WTC11 (cell line): ENCODE data around the gene LYST. TPM values are rescaled to one million over a fixed set of nuclear protein-coding genes. Genes with fewer than 3 reads are reported as not detected.
"Not testable (repeated sequence)": the region's sequence is repeated elsewhere in the genome, so short reads cannot be mapped to it uniquely, and the experiment has no call there.

Source experiments
- ATAC-seq: fragments of 200-7000 bp; cut with Tn5 transposase; 2 replicates; pipeline ENCODE4 v1.10.0; 2021; ENCODE audit warnings: mild to moderate bottlenecking, moderate library complexity
- CTCF ChIA-PET: fragments of 300-600 bp; sonication (Branson Sonifier 250); formaldehyde crosslinking; loops from one replicate; lab custom pipeline; 2021; ENCODE audit warnings: antibody characterized with exemption; lab: Charles Lee
- POLR2A ChIA-PET: fragments of 350-600 bp; sonication (Branson Sonifier 250); formaldehyde crosslinking; loops from one replicate; lab custom pipeline; 2021; ENCODE audit warnings: antibody characterized with exemption; lab: Charles Lee
- DNase-seq: peaks from one replicate; pipeline ENCODE4 v3.0.0; 2021; ENCODE audit warnings: low spot score
- H3K27ac Mint-ChIP-seq: 2 replicates; pipeline ENCODE4 v1.8.0; 2021; ENCODE audit warnings: mixed read lengths
- H3K27me3 Mint-ChIP-seq: 2 replicates; pipeline ENCODE4 v1.8.0; 2021; ENCODE audit warnings: low read depth, mild to moderate bottlenecking, moderate library complexity, mixed read lengths
- H3K36me3 Mint-ChIP-seq: 2 replicates; pipeline ENCODE4 v1.8.0; 2021; ENCODE audit warnings: mixed read lengths
- H3K4me1 Mint-ChIP-seq: 2 replicates; pipeline ENCODE4 v1.8.0; 2022; ENCODE audit warnings: mixed read lengths
- H3K4me3 Mint-ChIP-seq: 2 replicates; pipeline ENCODE4 v1.8.0; 2021; ENCODE audit warnings: mild to moderate bottlenecking, moderate library complexity, mixed read lengths
- H3K9me3 Mint-ChIP-seq: 2 replicates; pipeline ENCODE4 v1.8.0; 2021; ENCODE audit warnings: mixed read lengths
- ARID4B ChIP-seq: sonication (generic); formaldehyde crosslinking; IDR thresholded peaks from 2 replicates; pipeline ENCODE4 v1.8.0; 2023; ENCODE audit warnings: missing genetic modification reagents, mild to moderate bottlenecking, borderline replicate concordance
- E2F1 ChIP-seq: sonication (generic); formaldehyde crosslinking; IDR thresholded peaks from 2 replicates; pipeline ENCODE4 v1.8.0; 2022; ENCODE audit warnings: mild to moderate bottlenecking, missing genetic modification reagents
- E2F4 ChIP-seq: sonication (generic); formaldehyde crosslinking; IDR thresholded peaks from 2 replicates; pipeline ENCODE4 v1.8.1; 2022; ENCODE audit warnings: low read depth, mild to moderate bottlenecking, moderate library complexity, missing genetic modification reagents, borderline replicate concordance
- E2F5 ChIP-seq: sonication (generic); formaldehyde crosslinking; IDR thresholded peaks from 2 replicates; pipeline ENCODE4 v1.8.1; 2022; ENCODE audit warnings: mild to moderate bottlenecking, moderate library complexity, missing genetic modification reagents
- ETV6 ChIP-seq: sonication (generic); formaldehyde crosslinking; IDR thresholded peaks from 2 replicates; pipeline ENCODE4 v1.8.1; 2022; ENCODE audit warnings: mild to moderate bottlenecking, missing genetic modification reagents
- GTF2I ChIP-seq: fragments of 250-450 bp; sonication (Bioruptor Pico); conservative IDR thresholded peaks from 2 replicates; pipeline ENCODE4 v1.4.0; 2021; ENCODE audit warnings: mild to moderate bottlenecking
- JAZF1 ChIP-seq: fragments of 250-450 bp; sonication (Bioruptor Pico); IDR thresholded peaks from 2 replicates; pipeline ENCODE4 v1.9.0; 2021; ENCODE audit warnings: moderate library complexity, mild to moderate bottlenecking, inconsistent platforms
- NR2C2 ChIP-seq: sonication (generic); formaldehyde crosslinking; IDR thresholded peaks from 2 replicates; pipeline ENCODE4 v1.8.0; 2022; ENCODE audit warnings: mild to moderate bottlenecking, missing genetic modification reagents
- OVOL2 ChIP-seq: fragments of 250-450 bp; sonication (Bioruptor Pico); IDR thresholded peaks from 2 replicates; pipeline ENCODE4 v1.9.0; 2021; ENCODE audit warnings: mild to moderate bottlenecking, borderline replicate concordance
- TEAD1 ChIP-seq: sonication (generic); formaldehyde crosslinking; IDR thresholded peaks from 2 replicates; pipeline ENCODE4 v1.8.0; 2022; ENCODE audit warnings: mild to moderate bottlenecking, missing genetic modification reagents
- USF2 ChIP-seq: sonication (generic); formaldehyde crosslinking; IDR thresholded peaks from 2 replicates; pipeline ENCODE4 v1.8.1; 2023; ENCODE audit warnings: mild to moderate bottlenecking, missing genetic modification reagents, moderate library complexity
- ZBTB43 ChIP-seq: sonication (generic); formaldehyde crosslinking; IDR thresholded peaks from 2 replicates; pipeline ENCODE4 v1.8.1; 2023; ENCODE audit warnings: mild to moderate bottlenecking, missing genetic modification reagents
- ZNF121 ChIP-seq: sonication (generic); formaldehyde crosslinking; IDR thresholded peaks from 2 replicates; pipeline ENCODE4 v1.8.0; 2023; ENCODE audit warnings: missing genetic modification reagents
- ZNF138 ChIP-seq: sonication (generic); formaldehyde crosslinking; conservative IDR thresholded peaks from 2 replicates; pipeline ENCODE4 v1.8.1; 2022; ENCODE audit warnings: mild to moderate bottlenecking, moderate library complexity, missing genetic modification reagents
- ZNF232 ChIP-seq: sonication (generic); formaldehyde crosslinking; IDR thresholded peaks from 2 replicates; pipeline ENCODE4 v1.8.0; 2022; ENCODE audit warnings: mild to moderate bottlenecking, missing genetic modification reagents
- ZNF281 ChIP-seq: sonication (generic); formaldehyde crosslinking; IDR thresholded peaks from 2 replicates; pipeline ENCODE4 v1.8.0; 2023; ENCODE audit warnings: mild to moderate bottlenecking, missing genetic modification reagents
- ZNF396 ChIP-seq: fragments of 250-450 bp; sonication (Bioruptor Pico); IDR thresholded peaks from 2 replicates; pipeline ENCODE4 v1.8.0; 2021; ENCODE audit warnings: mild to moderate bottlenecking, moderate library complexity, borderline replicate concordance
- total RNA-seq: library from RNA; stranded (reverse); gene quantifications from 3 replicates; pipeline ENCODE4 v1.2.3, GENCODE V29; 2021

The LYST gene
- total RNA-seq, 1 experiment from 2014 or later, result 0.59 TPM

GRCh38 chr1:235639226-235640205 lies 227.2 kb downstream of the LYST start:
- Mint-ChIP-seq H3K9me3 (no peaks in the 10 kb centered on the region), H3K4me3 (no peak overlapping the region), H3K27ac (0 out of 2 replicates have a peak overlapping the region, but pooled peaks have one; percentile 44), H3K27me3 (no peaks in the 10 kb centered on the region), H3K36me3 (no peaks in the 10 kb centered on the region), H3K4me1 (peaks cover 42% of the 10 kb centered on the region)
- TF ChIP-seq ZBTB43 (no peak), ZNF396 (CRISPR knock-in tag) (no peak), ZNF281 (no peak), E2F4 (CRISPR knock-in tag) (no peak), OVOL2 (no peak), ETV6 (CRISPR knock-in tag) (no peak), USF2 (no peak), E2F1 (CRISPR knock-in tag) (no peak)
- no peak for DNase-seq
- ATAC-seq, result no peak
- POLR2A ChIA-PET, result no interaction called here
- CTCF ChIA-PET, result no interaction called here

GRCh38 chr1:235638612-235639011 lies 228.1 kb downstream of the LYST start:
- H3K27me3 Mint-ChIP-seq, H3K36me3 Mint-ChIP-seq, H3K9me3 Mint-ChIP-seq, H3K4me3 Mint-ChIP-seq, H3K27ac Mint-ChIP-seq, ATAC-seq, DNase-seq, POLR2A ChIA-PET, CTCF ChIA-PET: not testable (repeated sequence)
- H3K4me1 Mint-ChIP-seq, result peaks cover 33% of the 10 kb centered on the region

- Mint-ChIP-seq H3K9me3 (no peaks in the 10 kb centered on the region), H3K27ac (no peak overlapping the region), H3K27me3 (no peaks in the 10 kb centered on the region), H3K4me3 (no peak overlapping the region), H3K36me3 (no peaks in the 10 kb centered on the region), H3K4me1 (peaks cover 29% of the 10 kb centered on the region)
- ChIA-PET CTCF (interaction anchor here (0.7 to 1.1 kb wide), 2 partner anchors 37 kb away, joined by 3 to 4 read pairs; no protein-coding TSS in a partner anchor), POLR2A (no interaction called here)
- ATAC-seq, result no peak
- DNase-seq, result no peak
- TF ChIP-seq ZNF121 (CRISPR knock-in tag) (no peak), ZNF138 (CRISPR knock-in tag) (no peak), TEAD1 (CRISPR knock-in tag) (no peak), ARID4B (CRISPR knock-in tag) (no peak), ZNF232 (CRISPR knock-in tag) (no peak), JAZF1 (CRISPR knock-in tag) (no peak), E2F5 (no peak), NR2C2 (CRISPR knock-in tag) (no peak), GTF2I (CRISPR knock-in tag) (no peak)
Observed at GRCh38 chr1:235637756-235638534, 228.8 kb downstream of the LYST start.
